GM12878 (cell line): Measurements from ENCODE around the gene NLGN1. TPM values are rescaled to one million over a fixed set of nuclear protein-coding genes. Genes with fewer than 3 reads are reported as not detected.

ENCODE experiments used
- ATAC-seq: fragments of 200-7000 bp; cut with Tn5 transposase; 3 replicates; pipeline ENCODE4 v1.9.1; 2020; ENCODE audit warnings: mild to moderate bottlenecking, moderate library complexity
- BruUV-seq: library from RNA; stranded (reverse); fragments of 400-500 nt; replicated peaks from 2 replicates; lab custom pipeline; 2021; lab: Mats Ljungman, UMichigan
- CTCF ChIA-PET: fragments of 300-600 bp; sonication (Branson Sonifier 250); formaldehyde crosslinking; extraction: SDS; loops from one replicate; lab custom pipeline; 2021; ENCODE audit warnings: inconsistent platforms; lab: Yijun Ruan, JAX
- POLR2A ChIA-PET: fragments of 350-600 bp; formaldehyde crosslinking; extraction: SDS; loops from one replicate; lab custom pipeline; 2021; ENCODE audit warnings: inconsistent platforms; lab: Charles Lee
- RAD21 ChIA-PET: fragments of 300-600 bp; sonication (Branson Sonifier 250); formaldehyde crosslinking; loops from one replicate; lab custom pipeline; 2023; ENCODE audit warnings: antibody characterized with exemption; ENCODE audit not compliant: unreplicated experiment; lab: Charles Lee
- SMC1A ChIA-PET: fragments of 300-600 bp; sonication (Branson Sonifier 250); formaldehyde crosslinking; loops from one replicate; lab custom pipeline; 2023; ENCODE audit not compliant: unreplicated experiment, uncharacterized antibody; lab: Charles Lee
- DNase-seq: peaks from one replicate; pipeline ENCODE4 v3.0.0-alpha.2; 2011; ENCODE audit warnings: low read depth, low spot score
- FAIRE-seq: peaks from 3 replicates; lab custom pipeline; 2011; peaks lifted over from hg19 to GRCh38; lab: Jason Lieb, UNC
- H2AFZ ChIP-seq: 2 replicates; pipeline ENCODE4 v1.6.0; 2011; ENCODE audit warnings: low read depth, low read length, control low read depth; ENCODE audit not compliant: control insufficient read depth
- H3K27ac ChIP-seq: 2 replicates; pipeline ENCODE4 v1.5.1; 2011; ENCODE audit warnings: control low read depth; ENCODE audit not compliant: control insufficient read depth, insufficient read depth
- H3K27me3 ChIP-seq, 2 experiments: replicated peaks in 1 of 2; 2 replicates each; pipeline versions ENCODE4 v1.6.0 to v1.6.1; 2011; ENCODE audit warnings: low read length in 1 of 2; ENCODE audit not compliant: control insufficient read depth in 2 of 2, insufficient read depth in 2 of 2
- H3K36me3 ChIP-seq, 2 experiments: 2 replicates each; pipeline ENCODE4 v1.5.1; 2011; ENCODE audit warnings: low read length in 1 of 2; ENCODE audit not compliant: control insufficient read depth in 2 of 2, insufficient read depth in 2 of 2
- H3K4me1 ChIP-seq: 2 replicates; pipeline ENCODE4 v1.6.1; 2011; ENCODE audit warnings: mild to moderate bottlenecking, low read length, moderate library complexity, mixed read lengths; ENCODE audit not compliant: control insufficient read depth, insufficient read depth
- H3K4me2 ChIP-seq: 2 replicates; pipeline ENCODE4 v1.6.0; 2011; ENCODE audit warnings: control low read depth; ENCODE audit not compliant: control insufficient read depth, insufficient read depth
- H3K4me3 ChIP-seq: fragments of 200-600 bp; sonication (generic); 2 replicates; pipeline ENCODE4 v1.5.1; 2016
- H3K79me2 ChIP-seq: 2 replicates; pipeline ENCODE4 v1.6.0; 2011; ENCODE audit warnings: low read length; ENCODE audit not compliant: control insufficient read depth, insufficient read depth
- H3K9ac ChIP-seq: 2 replicates; pipeline ENCODE4 v1.8.0; 2011; ENCODE audit warnings: low read length, control low read depth, mixed read lengths; ENCODE audit not compliant: control insufficient read depth, insufficient read depth
- H3K9me3 ChIP-seq: replicated peaks from 3 replicates; pipeline ENCODE4 v1.5.1; 2011; ENCODE audit warnings: mild to moderate bottlenecking, low read length; ENCODE audit not compliant: control insufficient read depth, insufficient read depth
- H4K20me1 ChIP-seq: 2 replicates; pipeline ENCODE4 v1.6.0; 2011; ENCODE audit not compliant: control insufficient read depth, insufficient read depth
- CHD4 ChIP-seq: fragments of 200-600 bp; sonication (generic); IDR thresholded peaks from 2 replicates; pipeline ENCODE4 v1.6.1; 2016; ENCODE audit warnings: mild to moderate bottlenecking
- EZH2 ChIP-seq: IDR thresholded peaks from 2 replicates; pipeline ENCODE4 v1.6.1; 2012; ENCODE audit warnings: low read depth, mild to moderate bottlenecking, control low read depth, inconsistent platforms, low read length, borderline replicate concordance; ENCODE audit not compliant: control insufficient read depth
- KDM1A ChIP-seq: fragments of 200-600 bp; sonication (generic); IDR thresholded peaks from 2 replicates; pipeline ENCODE4 v1.6.1; 2016; ENCODE audit warnings: borderline replicate concordance
- MYC ChIP-seq: IDR thresholded peaks from 2 replicates; pipeline ENCODE4 v1.6.1; 2011; ENCODE audit warnings: mild to moderate bottlenecking, low read length, moderate library complexity, inconsistent platforms; ENCODE audit not compliant: insufficient read depth, insufficient replicate concordance, insufficient read length, severe bottlenecking
- NR2C1 ChIP-seq: fragments of 450-650 bp; IDR thresholded peaks from 2 replicates; pipeline ENCODE4 v1.6.1; 2017; ENCODE audit warnings: antibody characterized with exemption, mild to moderate bottlenecking, moderate library complexity
- POU2F2 ChIP-seq: IDR thresholded peaks from 3 replicates; pipeline ENCODE4 v1.6.1; 2011; ENCODE audit warnings: low read depth, mild to moderate bottlenecking, low read length, borderline replicate concordance
- SMARCA5 ChIP-seq: fragments of 450-650 bp; IDR thresholded peaks from 2 replicates; pipeline ENCODE4 v1.6.1; 2017; ENCODE audit warnings: mild to moderate bottlenecking
- YBX1 ChIP-seq: fragments of 450-650 bp; IDR thresholded peaks from 2 replicates; pipeline ENCODE4 v1.6.1; 2016; ENCODE audit warnings: antibody characterized with exemption
- ZNF24 ChIP-seq: fragments of 450-650 bp; IDR thresholded peaks from 2 replicates; pipeline ENCODE4 v1.6.1; 2017; ENCODE audit warnings: antibody characterized with exemption, mild to moderate bottlenecking
- WGBS: methylation state at CpG from one replicate; pipeline ENCODE4 v1.1.6; 2016; ENCODE audit warnings: low lambda C conversion rate; ENCODE audit not compliant: insufficient replicate concordance, insufficient coverage; ENCODE audit errors: missing lambda C conversion rate; 5-methylcytosine and 5-hydroxymethylcytosine counted together
- in situ Hi-C: fragments of 300-500 bp; cut with MboI; formaldehyde crosslinking; loops from 9 replicates; pipeline ENCODE4 v1.14.3; 2018; ENCODE audit warnings: mixed read lengths
- intact Hi-C: fragments of 100-400 bp; cut with micrococcal nuclease; formaldehyde crosslinking; loops from one replicate; pipeline ENCODE4 v1.14.2; 2022; ENCODE audit not compliant: unreplicated experiment
- polyA plus RNA-seq, 11 experiments: library from polyadenylated mRNA; depleted of rRNA in 4 of 11; unstranded in 6 of 11; stranded (reverse) in 5 of 11; fragments of >200 nt; fragmentation: Nextera tagmentation in 4 of 11; fragmentation: Illumina TruSeq in 1 of 11; extraction: Ambion mirVana in 4 of 11; extraction: Trizol in 1 of 11; gene quantifications; 1 replicate in 1 of 11; 2 replicates in 10 of 11; pipeline versions ENCODE4 v1.2.1 to v1.2.3, GENCODE V29; 2011 to 2016; ENCODE audit warnings: inconsistent platforms in 2 of 11, missing spikeins in 2 of 11, low read depth in 1 of 11
- total RNA-seq, 4 experiments: library from RNA; depleted of rRNA in 3 of 4; stranded (reverse); fragments of >200 nt in 3 of 4; fragmentation: Illumina TruSeq in 1 of 4; extraction: Trizol in 1 of 4; gene quantifications; 2 replicates each; pipeline versions ENCODE4 v1.2.1 to v1.2.3, GENCODE V29; 2013 to 2021
- TF ChIP-seq, protein P1 (sequence below): fragments of 450-650 bp; IDR thresholded peaks from 2 replicates; pipeline ENCODE4 v1.6.1; 2017; ENCODE audit warnings: borderline replicate concordance
- TF ChIP-seq, protein P2 (sequence below): fragments of 450-650 bp; IDR thresholded peaks from 2 replicates; pipeline ENCODE4 v1.6.1; 2017; ENCODE audit warnings: mild to moderate bottlenecking, moderate library complexity

Gene NLGN1
- total and polyA plus RNA-seq, 10 of the 15 experiments (the other 5 are each of a cell fraction or from before 2014, with no cell fraction given), result not detected

DNA sequence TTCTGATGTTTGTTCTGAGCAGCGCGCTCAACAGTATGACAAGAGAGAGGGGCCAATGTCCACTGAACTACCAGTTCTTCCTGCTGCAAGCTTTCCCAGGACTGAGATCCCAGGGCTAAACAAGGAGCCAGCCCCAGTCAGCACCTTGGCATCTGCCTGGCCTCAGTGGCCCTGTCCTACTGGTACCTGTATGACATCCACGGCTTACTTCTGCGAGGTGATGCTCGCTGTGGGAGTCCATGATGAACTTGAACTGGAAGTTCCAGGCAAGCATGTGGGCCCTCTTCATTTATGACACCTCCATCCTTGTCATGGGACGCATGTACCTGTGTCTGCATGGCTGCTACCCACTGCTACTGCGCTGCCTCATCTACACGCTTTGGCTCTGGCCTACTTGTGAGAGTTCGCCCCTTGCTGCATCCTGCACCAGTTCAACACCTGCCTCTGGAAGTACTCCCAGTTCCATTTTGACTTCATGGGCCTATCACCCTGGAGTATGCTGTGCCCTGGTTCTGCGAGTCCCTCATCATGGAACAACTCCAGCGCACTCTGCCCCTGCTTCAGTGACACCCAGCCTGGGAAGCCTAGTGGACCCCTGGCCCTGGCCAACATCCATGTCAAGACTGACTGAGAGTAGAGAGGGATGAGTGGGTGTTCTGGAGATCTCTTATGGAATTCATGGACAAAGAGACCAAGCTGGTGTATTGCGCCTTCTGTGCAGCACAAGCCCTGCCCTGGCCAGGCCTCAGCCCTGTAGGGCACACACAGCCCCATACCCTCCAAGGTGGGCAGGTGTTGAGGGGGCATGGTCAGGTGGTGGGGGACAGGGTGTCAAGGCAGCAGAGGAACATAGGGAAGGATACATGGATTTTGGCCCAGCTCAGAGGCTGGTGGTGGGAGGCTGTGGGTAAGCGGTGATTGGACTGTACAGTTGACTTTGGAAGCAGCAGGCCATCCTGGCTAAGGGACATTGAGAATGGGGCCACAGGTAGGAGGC is 246.8 kb downstream of the NLGN1 start:
- in situ Hi-C loops, result no loop called here
- H3K27me3 ChIP-seq, result no peaks in the 10 kb centered on the region
- DNase-seq, result no peak
- H3K27ac ChIP-seq, result no peak overlapping the region
- WGBS, result 38% methylated on average over 13 of the region's 13 CpGs
- no peak for TF ChIP-seq CHD4
- no peak for TF ChIP-seq EZH2
- no peak for TF ChIP-seq ZNF24
- TF ChIP-seq, all 136 proteins: peak for 0
- Histone ChIP-seq H3K36me3 (no peaks in the 10 kb centered on the region), H3K9me3 (no peaks in the 10 kb centered on the region), H3K79me2 (no peaks in the 10 kb centered on the region), H4K20me1 (no peaks in the 10 kb centered on the region), H3K4me1 (no peaks in the 10 kb centered on the region), H3K4me2 (no peak overlapping the region), H3K4me3 (no peak overlapping the region), H2AFZ (no peak overlapping the region), H3K9ac (no peak overlapping the region)
- ChIA-PET CTCF (no interaction called here), SMC1A (no interaction called here), POLR2A (no interaction called here), RAD21 (no interaction called here)
- ATAC-seq (no peak), FAIRE-seq (no peak)
- BruUV-seq, result no TSS peak
- intact Hi-C loops, result no loop called here

DNA sequence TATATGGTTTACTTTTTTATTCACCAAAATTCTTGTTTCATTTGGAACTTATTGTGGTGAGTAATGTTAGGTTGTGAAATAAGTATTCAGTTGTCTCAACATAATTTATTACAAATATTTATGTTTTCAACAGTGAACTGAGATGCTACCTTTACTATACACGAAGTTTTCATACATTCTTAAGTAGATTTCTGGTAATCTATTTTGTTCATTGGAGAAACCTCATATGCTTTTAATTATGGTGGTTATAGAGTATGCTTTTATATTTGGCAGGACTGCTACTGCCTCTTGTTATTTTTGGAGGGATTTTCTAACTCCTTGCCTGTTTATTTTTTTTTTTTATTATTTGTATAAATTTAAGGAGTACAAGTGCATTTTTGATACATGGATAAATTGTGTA is 253.1 kb downstream of the NLGN1 start:
- CTCF ChIA-PET, result no interaction called here
- TF ChIP-seq, protein P1, sequence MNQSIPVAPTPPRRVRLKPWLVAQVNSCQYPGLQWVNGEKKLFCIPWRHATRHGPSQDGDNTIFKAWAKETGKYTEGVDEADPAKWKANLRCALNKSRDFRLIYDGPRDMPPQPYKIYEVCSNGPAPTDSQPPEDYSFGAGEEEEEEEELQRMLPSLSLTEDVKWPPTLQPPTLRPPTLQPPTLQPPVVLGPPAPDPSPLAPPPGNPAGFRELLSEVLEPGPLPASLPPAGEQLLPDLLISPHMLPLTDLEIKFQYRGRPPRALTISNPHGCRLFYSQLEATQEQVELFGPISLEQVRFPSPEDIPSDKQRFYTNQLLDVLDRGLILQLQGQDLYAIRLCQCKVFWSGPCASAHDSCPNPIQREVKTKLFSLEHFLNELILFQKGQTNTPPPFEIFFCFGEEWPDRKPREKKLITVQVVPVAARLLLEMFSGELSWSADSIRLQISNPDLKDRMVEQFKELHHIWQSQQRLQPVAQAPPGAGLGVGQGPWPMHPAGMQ, result no peak
- TF ChIP-seq POU2F2, result no peak
- no peak for TF ChIP-seq SMARCA5
- TF ChIP-seq NR2C1, result no peak
- TF ChIP-seq MYC, result no peak
- TF ChIP-seq, protein P2, sequence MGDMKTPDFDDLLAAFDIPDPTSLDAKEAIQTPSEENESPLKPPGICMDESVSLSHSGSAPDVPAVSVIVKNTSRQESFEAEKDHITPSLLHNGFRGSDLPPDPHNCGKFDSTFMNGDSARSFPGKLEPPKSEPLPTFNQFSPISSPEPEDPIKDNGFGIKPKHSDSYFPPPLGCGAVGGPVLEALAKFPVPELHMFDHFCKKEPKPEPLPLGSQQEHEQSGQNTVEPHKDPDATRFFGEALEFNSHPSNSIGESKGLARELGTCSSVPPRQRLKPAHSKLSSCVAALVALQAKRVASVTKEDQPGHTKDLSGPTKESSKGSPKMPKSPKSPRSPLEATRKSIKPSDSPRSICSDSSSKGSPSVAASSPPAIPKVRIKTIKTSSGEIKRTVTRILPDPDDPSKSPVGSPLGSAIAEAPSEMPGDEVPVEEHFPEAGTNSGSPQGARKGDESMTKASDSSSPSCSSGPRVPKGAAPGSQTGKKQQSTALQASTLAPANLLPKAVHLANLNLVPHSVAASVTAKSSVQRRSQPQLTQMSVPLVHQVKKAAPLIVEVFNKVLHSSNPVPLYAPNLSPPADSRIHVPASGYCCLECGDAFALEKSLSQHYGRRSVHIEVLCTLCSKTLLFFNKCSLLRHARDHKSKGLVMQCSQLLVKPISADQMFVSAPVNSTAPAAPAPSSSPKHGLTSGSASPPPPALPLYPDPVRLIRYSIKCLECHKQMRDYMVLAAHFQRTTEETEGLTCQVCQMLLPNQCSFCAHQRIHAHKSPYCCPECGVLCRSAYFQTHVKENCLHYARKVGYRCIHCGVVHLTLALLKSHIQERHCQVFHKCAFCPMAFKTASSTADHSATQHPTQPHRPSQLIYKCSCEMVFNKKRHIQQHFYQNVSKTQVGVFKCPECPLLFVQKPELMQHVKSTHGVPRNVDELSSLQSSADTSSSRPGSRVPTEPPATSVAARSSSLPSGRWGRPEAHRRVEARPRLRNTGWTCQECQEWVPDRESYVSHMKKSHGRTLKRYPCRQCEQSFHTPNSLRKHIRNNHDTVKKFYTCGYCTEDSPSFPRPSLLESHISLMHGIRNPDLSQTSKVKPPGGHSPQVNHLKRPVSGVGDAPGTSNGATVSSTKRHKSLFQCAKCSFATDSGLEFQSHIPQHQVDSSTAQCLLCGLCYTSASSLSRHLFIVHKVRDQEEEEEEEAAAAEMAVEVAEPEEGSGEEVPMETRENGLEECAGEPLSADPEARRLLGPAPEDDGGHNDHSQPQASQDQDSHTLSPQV, result no peak
- TF ChIP-seq YBX1, result no peak
- TF ChIP-seq KDM1A, result no peak
- WGBS, result 0% methylated on average over 1 of the region's 1 CpG
- in situ Hi-C loops (no loop called here), intact Hi-C loops (no loop called here)
- BruUV-seq, result no TSS peak
- FAIRE-seq (no peak), ATAC-seq (no peak), DNase-seq (no peak)
- H3K9me3 ChIP-seq, result no peaks in the 10 kb centered on the region
- H3K4me3 ChIP-seq, result no peak overlapping the region
- H3K4me1 ChIP-seq, result no peaks in the 10 kb centered on the region
- POLR2A ChIA-PET, result no interaction called here
- no peaks in the 10 kb centered on the region for H3K27me3 ChIP-seq
- no peaks in the 10 kb centered on the region for H3K79me2 ChIP-seq
- no peaks in the 10 kb centered on the region for H3K36me3 ChIP-seq
- RAD21 ChIA-PET, result no interaction called here
- H4K20me1 ChIP-seq, result no peaks in the 10 kb centered on the region
- SMC1A ChIA-PET, result no interaction called here
- no peak overlapping the region for H3K4me2 ChIP-seq
- H3K9ac ChIP-seq, result no peak overlapping the region
- H2AFZ ChIP-seq, result no peak overlapping the region
- H3K27ac ChIP-seq, result no peak overlapping the region
